ENCODE results near the gene ZNF516. TPM values are rescaled to one million over a fixed set of nuclear protein-coding genes. Genes with fewer than 3 reads are reported as not detected.

ZNF516 gene
- total RNA-seq, 1 experiment from 2014 or later: 22.6 TPM

DNA sequence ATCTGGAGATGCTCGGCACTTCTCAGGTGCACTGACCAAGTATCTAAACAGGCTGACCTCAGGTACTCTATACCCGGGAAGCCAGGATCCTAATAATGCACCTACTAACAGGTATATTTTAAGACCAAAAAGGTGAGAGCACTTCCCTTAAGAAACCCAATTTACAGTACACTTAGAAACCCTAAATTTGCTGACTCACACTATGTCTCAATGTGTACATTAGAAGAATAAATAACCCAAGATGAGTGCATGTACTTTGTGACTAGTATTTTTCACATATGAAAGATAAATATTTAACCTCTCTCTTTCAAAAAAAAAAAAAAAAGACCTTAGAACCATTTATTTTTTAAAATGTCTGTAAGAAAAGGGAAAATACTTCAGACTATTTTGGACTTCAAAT lies 118.8 kb downstream of the ZNF516 start:
- Histone ChIP-seq H3K23me2 (ENCODE audit: insufficient read length, low read depth, low read length, poor library complexity, severe bottlenecking) (no peaks in the 10 kb centered on the region), H3K79me1 (ENCODE audit: insufficient read depth, low read depth, low read length, poor library complexity, severe bottlenecking) (no peaks in the 10 kb centered on the region), H3K79me2 (ENCODE audit: insufficient read depth, low read length) (no peaks in the 10 kb centered on the region), H3K4me1 (ENCODE audit: insufficient read depth, low read length) (no peaks in the 10 kb centered on the region; the same call in 1 of the 2 replicates), H2AK5ac (ENCODE audit: insufficient read length, low read length) (no peak overlapping the region), H3K23ac (ENCODE audit: insufficient read length, low read depth, low read length) (no peak overlapping the region), H2BK120ac (ENCODE audit: low read depth, low read length, poor library complexity, severe bottlenecking) (no peak overlapping the region), H2BK20ac (ENCODE audit: low read depth, low read length, poor library complexity, severe bottlenecking) (no peak overlapping the region), H4K20me1 (ENCODE audit: control insufficient read depth, insufficient read depth, insufficient read length) (no peaks in the 10 kb centered on the region), H4K8ac (replicated peaks; ENCODE audit: insufficient read length, low read depth, low read length) (no peak overlapping the region), H3K56ac (ENCODE audit: insufficient read length, low read depth, low read length) (no peak overlapping the region), H2AFZ (ENCODE audit: low read length) (no peak overlapping the region), H3K4ac (ENCODE audit: low read depth, low read length) (no peak overlapping the region), H4K5ac (ENCODE audit: insufficient read length, low read depth, low read length) (no peak overlapping the region), H2BK5ac (ENCODE audit: insufficient read length, low read length) (no peak overlapping the region), H4K91ac (ENCODE audit: insufficient read length, low read depth, low read length) (no peak overlapping the region), H2BK15ac (ENCODE audit: low read depth, low read length) (no peak overlapping the region), H3K9me3 (ENCODE audit: control insufficient read depth, low read depth, low read length) (no peaks in the 10 kb centered on the region), H3T11ph (ENCODE audit: low read length) (no peak overlapping the region), H3K18ac (ENCODE audit: insufficient read length, low read depth, low read length) (no peak overlapping the region), H3K27ac (ENCODE audit: insufficient read length, low read depth, low read length) (no peak overlapping the region), H3K4me2 (ENCODE audit: insufficient read depth, insufficient read length, low read length) (no peak overlapping the region), H2BK12ac (ENCODE audit: insufficient read length, low read depth, low read length) (no peak overlapping the region), H3K9ac (ENCODE audit: extremely low read depth, insufficient read length, low read length) (no peak overlapping the region), H3K27me3 (ENCODE audit: insufficient read depth, low read length) (no peaks in the 10 kb centered on the region), H3K14ac (ENCODE audit: insufficient read depth, low read length) (no peak overlapping the region)
- Mint-ChIP-seq H3K27ac (no peak overlapping the region; a peak in 1 of 7 replicates), H3K36me3 (ENCODE audit: insufficient read depth in 1 of 3, low read depth in 3 of 3) (peaks cover 13 to 16% (median 16%) of the 10 kb centered on the region in 3 experiments; a peak in 6 of 7 replicates), H3K27me3 (ENCODE audit: low read depth) (no peaks in the 10 kb centered on the region), H3K4me3 (no peak overlapping the region), H3K4me1 (peaks cover 27 to 31% of the 10 kb centered on the region in 2 experiments), H3K9me3 (no peaks in the 10 kb centered on the region)
- TF ChIP-seq, protein P1, sequence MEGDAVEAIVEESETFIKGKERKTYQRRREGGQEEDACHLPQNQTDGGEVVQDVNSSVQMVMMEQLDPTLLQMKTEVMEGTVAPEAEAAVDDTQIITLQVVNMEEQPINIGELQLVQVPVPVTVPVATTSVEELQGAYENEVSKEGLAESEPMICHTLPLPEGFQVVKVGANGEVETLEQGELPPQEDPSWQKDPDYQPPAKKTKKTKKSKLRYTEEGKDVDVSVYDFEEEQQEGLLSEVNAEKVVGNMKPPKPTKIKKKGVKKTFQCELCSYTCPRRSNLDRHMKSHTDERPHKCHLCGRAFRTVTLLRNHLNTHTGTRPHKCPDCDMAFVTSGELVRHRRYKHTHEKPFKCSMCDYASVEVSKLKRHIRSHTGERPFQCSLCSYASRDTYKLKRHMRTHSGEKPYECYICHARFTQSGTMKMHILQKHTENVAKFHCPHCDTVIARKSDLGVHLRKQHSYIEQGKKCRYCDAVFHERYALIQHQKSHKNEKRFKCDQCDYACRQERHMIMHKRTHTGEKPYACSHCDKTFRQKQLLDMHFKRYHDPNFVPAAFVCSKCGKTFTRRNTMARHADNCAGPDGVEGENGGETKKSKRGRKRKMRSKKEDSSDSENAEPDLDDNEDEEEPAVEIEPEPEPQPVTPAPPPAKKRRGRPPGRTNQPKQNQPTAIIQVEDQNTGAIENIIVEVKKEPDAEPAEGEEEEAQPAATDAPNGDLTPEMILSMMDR (conservative IDR thresholded peaks at IDR 0.05): no peak
- DNase-seq: no peak
- WGBS (ENCODE audit: extremely low coverage, insufficient read length, low lambda C conversion rate): no CpG with 5 or more reads among the region's 2 CpGs

Data from H9 (cell line).